Effector memory CD8-positive, alpha-beta T cell (primary cell): ENCODE measurements around the gene GRK1.
A peak's percentile ranks its signal among the peaks of the same experiment; 100 is the strongest.
"Not testable (repeated sequence)": the region's sequence is repeated elsewhere in the genome, so short reads cannot be mapped to it uniquely, and the experiment has no call there.

Source experiments
- ATAC-seq: fragments of 150-1000 bp; cut with Tn5 transposase; replicated peaks from 2 replicates; pipeline ENCODE4 v1.10.0; 2021; ENCODE audit warnings: mild to moderate bottlenecking, moderate library complexity
- DNase-seq, 3 experiments: peaks; one replicate each; pipeline ENCODE4 v3.0.0; 2021
- H3K27ac Mint-ChIP-seq, 2 donors: one replicate each; pipeline ENCODE4 v1.8.0; 2022; ENCODE audit warnings: mild to moderate bottlenecking in 2 of 2, mixed read lengths in 2 of 2, moderate library complexity in 2 of 2
- H3K27me3 Mint-ChIP-seq, 2 donors: one replicate each; pipeline ENCODE4 v1.8.0; 2022; ENCODE audit warnings: mixed read lengths in 2 of 2
- H3K36me3 Mint-ChIP-seq: one replicate; pipeline ENCODE4 v1.8.0; 2022; ENCODE audit warnings: mild to moderate bottlenecking, moderate library complexity, mixed read lengths; ENCODE audit not compliant: insufficient read depth
- H3K4me1 Mint-ChIP-seq, 2 donors: one replicate each; pipeline ENCODE4 v1.8.0; 2022; ENCODE audit warnings: low read depth in 2 of 2, mixed read lengths in 2 of 2
- H3K4me3 Mint-ChIP-seq, 2 donors: one replicate each; pipeline ENCODE4 v1.8.0; 2022; ENCODE audit warnings: mild to moderate bottlenecking in 2 of 2, mixed read lengths in 2 of 2, moderate library complexity in 2 of 2
- H3K9me3 Mint-ChIP-seq, 2 donors: one replicate each; pipeline ENCODE4 v1.8.0; 2022; ENCODE audit warnings: mixed read lengths in 2 of 2
- total RNA-seq, 9 experiments: gene quantifications; one replicate each; lab custom pipeline; 2026; lab: John Stamatoyannopoulos, UW

GRK1 gene
- total RNA-seq: 0 to 0.12 (median 0) reads per million in 9 experiments

DNA sequence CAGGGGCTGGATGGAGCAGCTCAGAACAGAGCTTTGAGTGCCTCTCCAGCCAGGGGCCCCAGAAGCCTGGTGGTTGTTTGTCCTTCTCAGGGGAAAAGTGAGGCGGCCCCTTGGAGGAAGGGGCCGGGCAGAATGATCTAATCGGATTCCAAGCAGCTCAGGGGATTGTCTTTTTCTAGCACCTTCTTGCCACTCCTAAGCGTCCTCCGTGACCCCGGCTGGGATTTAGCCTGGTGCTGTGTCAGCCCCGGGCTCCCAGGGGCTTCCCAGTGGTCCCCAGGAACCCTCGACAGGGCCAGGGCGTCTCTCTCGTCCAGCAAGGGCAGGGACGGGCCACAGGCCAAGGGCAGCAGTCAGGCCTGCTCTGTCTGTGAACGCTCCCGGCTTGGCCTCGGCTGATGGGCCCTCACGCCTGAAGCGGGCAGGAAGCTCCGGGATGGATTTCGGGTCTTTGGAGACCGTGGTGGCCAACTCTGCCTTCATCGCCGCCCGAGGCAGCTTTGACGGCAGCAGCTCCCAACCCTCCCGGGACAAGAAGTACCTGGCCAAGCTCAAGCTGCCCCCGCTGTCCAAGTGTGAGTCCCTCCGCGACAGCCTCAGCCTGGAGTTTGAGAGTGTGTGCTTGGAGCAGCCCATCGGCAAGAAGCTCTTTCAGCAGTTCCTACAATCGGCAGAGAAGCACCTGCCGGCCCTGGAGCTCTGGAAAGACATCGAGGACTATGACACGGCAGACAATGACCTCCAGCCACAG, at the start of gene GRK1:
Gene GRK1, plus strand, starts transcription at position 269 of the 751 bp plus-strand sequence. Its CDS starts 168 bp downstream, at position 437.
- no peak for DNase-seq
- peaks cover under 1 to 1% of the 10 kb centered on the region in 2 donors for H3K4me1 Mint-ChIP-seq
- no peak within 1 kb of the TSS for H3K27ac Mint-ChIP-seq
- H3K27me3 Mint-ChIP-seq: peaks cover 0 to 25% of the 10 kb centered on the region in 2 donors
- no peak within 1 kb of the TSS for H3K4me3 Mint-ChIP-seq
- ATAC-seq: no peak
- H3K36me3 Mint-ChIP-seq: peaks cover 1% of the 10 kb centered on the region
- H3K9me3 Mint-ChIP-seq: no peaks in the 10 kb centered on the region

GRCh38 chr13:113617961-113618360, 49.1 kb upstream of the GRK1 start:
- no peak for DNase-seq
- H3K36me3 Mint-ChIP-seq: peaks cover 12% of the 10 kb centered on the region
- H3K27ac Mint-ChIP-seq: peak overlapping the region in 1 of 2 donors; percentile 67
- no peaks in the 10 kb centered on the region for H3K9me3 Mint-ChIP-seq
- no peak overlapping the region for H3K4me3 Mint-ChIP-seq
- H3K4me1 Mint-ChIP-seq: peaks cover 0 to 8% of the 10 kb centered on the region in 2 donors
- no peaks in the 10 kb centered on the region for H3K27me3 Mint-ChIP-seq
- no peak for ATAC-seq

- no peaks in the 10 kb centered on the region for H3K9me3 Mint-ChIP-seq
- H3K27me3 Mint-ChIP-seq: no peaks in the 10 kb centered on the region
- peak overlapping the region in 1 of 2 donors; percentile 67 for H3K27ac Mint-ChIP-seq
- H3K4me3 Mint-ChIP-seq: no peak overlapping the region
- DNase-seq (no peak), ATAC-seq (no peak)
- peaks cover 0 to 8% of the 10 kb centered on the region in 2 donors for H3K4me1 Mint-ChIP-seq
- H3K36me3 Mint-ChIP-seq: peaks cover 12% of the 10 kb centered on the region
Observed at GRCh38 chr13:113618455-113618854, 48.6 kb upstream of the GRK1 start.

DNA sequence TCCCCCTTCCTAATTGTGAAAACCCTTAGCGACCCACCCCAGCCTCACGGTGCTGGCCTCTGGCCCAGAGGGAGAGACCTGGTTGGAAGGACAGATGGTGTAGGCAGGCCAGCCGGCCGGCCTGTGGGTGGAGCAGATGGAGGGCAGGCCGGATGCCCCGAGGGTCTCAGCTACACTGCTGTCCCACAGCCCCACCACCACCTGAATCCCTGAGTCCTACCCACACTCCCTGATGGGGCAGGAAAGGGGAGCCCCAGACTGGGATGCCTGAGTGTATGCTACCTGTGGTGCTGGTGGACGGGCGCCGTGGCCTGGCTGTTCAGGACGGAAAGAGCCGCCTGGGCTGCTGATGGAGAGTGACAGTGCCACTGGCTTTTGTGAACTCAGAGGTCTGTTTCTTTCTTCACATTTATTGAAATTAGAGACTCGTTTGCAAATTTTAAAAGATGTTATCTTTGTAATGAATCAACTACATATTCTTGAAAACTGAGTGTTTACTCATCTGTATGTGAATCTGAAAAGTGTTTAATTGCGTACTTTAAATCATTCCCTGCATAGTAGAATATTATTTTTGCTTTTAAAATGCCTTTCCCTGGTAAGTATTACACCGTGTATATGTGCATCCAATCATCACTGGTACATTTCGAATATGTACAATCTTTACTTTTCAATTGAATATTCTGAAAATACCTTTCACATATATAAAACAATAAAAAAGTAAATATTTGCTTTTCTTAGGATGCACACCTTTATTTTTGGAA, 46.8 kb upstream of the GRK1 start:
- Mint-ChIP-seq H3K27me3 (no peaks in the 10 kb centered on the region), H3K9me3 (no peaks in the 10 kb centered on the region), H3K36me3 (peaks cover 16% of the 10 kb centered on the region), H3K4me3 (no peak overlapping the region), H3K27ac (no peak overlapping the region), H3K4me1 (peaks cover 0 to 8% of the 10 kb centered on the region in 2 donors)
- ATAC-seq: no peak
- DNase-seq: no peak

DNA sequence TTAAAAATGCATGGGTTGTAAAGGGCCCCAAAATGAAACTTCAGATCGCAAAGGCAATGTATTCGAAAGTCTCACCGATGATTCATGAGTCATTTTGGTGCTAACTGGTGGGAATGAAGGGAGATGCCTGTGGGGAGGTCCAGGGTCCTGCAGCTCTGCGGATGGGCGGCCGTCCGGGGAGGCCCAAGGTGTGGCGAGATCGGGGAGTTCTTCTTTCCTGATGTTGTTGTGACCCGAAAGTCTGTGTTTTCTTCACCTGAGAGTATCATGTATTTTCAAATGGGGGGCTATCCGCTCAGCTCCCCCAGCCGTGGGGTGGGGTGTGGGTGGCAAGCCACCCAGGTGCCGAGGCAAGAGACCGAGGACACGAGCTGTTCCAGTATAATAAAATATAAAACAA, 46.0 kb upstream of the GRK1 start:
- H3K27me3 Mint-ChIP-seq: no peaks in the 10 kb centered on the region
- H3K27ac Mint-ChIP-seq: no peak overlapping the region
- no peak overlapping the region for H3K4me3 Mint-ChIP-seq
- DNase-seq (no peak), ATAC-seq (no peak)
- no peaks in the 10 kb centered on the region for H3K9me3 Mint-ChIP-seq
- peaks cover 14% of the 10 kb centered on the region for H3K36me3 Mint-ChIP-seq
- peaks cover 0 to 8% of the 10 kb centered on the region in 2 donors for H3K4me1 Mint-ChIP-seq

- H3K4me1 Mint-ChIP-seq, H3K27me3 Mint-ChIP-seq, DNase-seq, H3K9me3 Mint-ChIP-seq, ATAC-seq, H3K27ac Mint-ChIP-seq, H3K4me3 Mint-ChIP-seq: not testable (repeated sequence)
- H3K36me3 Mint-ChIP-seq: peaks cover 10% of the 10 kb centered on the region
Observed at GRCh38 chr13:113621498-113621897, 45.5 kb upstream of the GRK1 start.

DNA sequence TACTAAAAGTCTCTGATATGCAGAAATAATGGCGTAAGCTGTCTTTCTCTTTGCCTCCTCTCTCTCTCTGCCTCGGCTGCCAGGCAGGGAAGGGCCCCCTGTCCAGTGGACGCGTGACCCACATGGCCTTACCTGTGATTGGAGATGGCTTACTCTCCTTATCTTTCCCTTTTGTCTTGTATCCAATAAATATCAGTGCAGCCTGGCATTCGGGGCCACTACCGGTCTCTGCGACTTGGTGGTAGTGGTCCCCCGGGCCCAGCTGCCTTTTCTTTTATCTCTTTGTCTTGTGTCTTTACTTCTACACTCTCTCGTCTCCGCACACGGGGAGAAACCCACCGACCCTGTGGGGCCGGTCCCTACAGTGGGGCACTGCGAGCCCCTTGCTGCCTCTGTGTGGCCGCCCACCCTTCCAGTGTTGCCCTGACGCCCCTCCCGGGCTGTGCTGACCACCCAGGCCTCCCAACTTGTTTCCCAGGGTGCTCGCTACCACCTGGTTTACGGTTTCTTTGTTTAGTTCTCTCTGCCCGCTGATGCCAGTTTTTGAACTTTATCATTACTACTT, 45.0 kb upstream of the GRK1 start:
- not testable (repeated sequence) for DNase-seq, H3K9me3 Mint-ChIP-seq, H3K4me1 Mint-ChIP-seq, ATAC-seq, H3K4me3 Mint-ChIP-seq, H3K27me3 Mint-ChIP-seq
- peak overlapping the region in 1 of 2 donors; percentile 24 for H3K27ac Mint-ChIP-seq
- H3K36me3 Mint-ChIP-seq: peaks cover 11% of the 10 kb centered on the region

- H3K4me3 Mint-ChIP-seq: no peak overlapping the region
- no peak for DNase-seq
- peaks cover 13% of the 10 kb centered on the region for H3K36me3 Mint-ChIP-seq
- no peaks in the 10 kb centered on the region for H3K9me3 Mint-ChIP-seq
- no peak for ATAC-seq
- H3K27ac Mint-ChIP-seq: peak overlapping the region in 1 of 2 donors; percentile 51
- H3K27me3 Mint-ChIP-seq: no peaks in the 10 kb centered on the region
- H3K4me1 Mint-ChIP-seq: peaks cover 0 to 5% of the 10 kb centered on the region in 2 donors
Observed at GRCh38 chr13:113622791-113623490, 44.1 kb upstream of the GRK1 start.

- peaks cover 12% of the 10 kb centered on the region for H3K36me3 Mint-ChIP-seq
Observed at GRCh38 chr13:113623491-113624234, 43.4 kb upstream of the GRK1 start.

GRCh38 chr13:113624235-113624587, 42.8 kb upstream of the GRK1 start:
- H3K9me3 Mint-ChIP-seq: no peaks in the 10 kb centered on the region
- no peak for ATAC-seq
- H3K4me3 Mint-ChIP-seq: no peak overlapping the region
- H3K4me1 Mint-ChIP-seq: peaks cover 0 to 4% of the 10 kb centered on the region in 2 donors
- H3K27ac Mint-ChIP-seq: no peak overlapping the region
- DNase-seq: no peak
- H3K27me3 Mint-ChIP-seq: no peaks in the 10 kb centered on the region
- H3K36me3 Mint-ChIP-seq: peaks cover 11% of the 10 kb centered on the region

More at GRCh38 chr13:113623491-113624234, 43.4 kb upstream of the GRK1 start:
- no peaks in the 10 kb centered on the region for H3K9me3 Mint-ChIP-seq
- H3K27ac Mint-ChIP-seq: peak overlapping the region in 1 of 2 donors; percentile 51
- ATAC-seq (no peak), DNase-seq (no peak)
- peaks cover under 1 to 2% of the 10 kb centered on the region in 2 donors for H3K4me1 Mint-ChIP-seq
- no peaks in the 10 kb centered on the region for H3K27me3 Mint-ChIP-seq
- no peak overlapping the region for H3K4me3 Mint-ChIP-seq

DNA sequence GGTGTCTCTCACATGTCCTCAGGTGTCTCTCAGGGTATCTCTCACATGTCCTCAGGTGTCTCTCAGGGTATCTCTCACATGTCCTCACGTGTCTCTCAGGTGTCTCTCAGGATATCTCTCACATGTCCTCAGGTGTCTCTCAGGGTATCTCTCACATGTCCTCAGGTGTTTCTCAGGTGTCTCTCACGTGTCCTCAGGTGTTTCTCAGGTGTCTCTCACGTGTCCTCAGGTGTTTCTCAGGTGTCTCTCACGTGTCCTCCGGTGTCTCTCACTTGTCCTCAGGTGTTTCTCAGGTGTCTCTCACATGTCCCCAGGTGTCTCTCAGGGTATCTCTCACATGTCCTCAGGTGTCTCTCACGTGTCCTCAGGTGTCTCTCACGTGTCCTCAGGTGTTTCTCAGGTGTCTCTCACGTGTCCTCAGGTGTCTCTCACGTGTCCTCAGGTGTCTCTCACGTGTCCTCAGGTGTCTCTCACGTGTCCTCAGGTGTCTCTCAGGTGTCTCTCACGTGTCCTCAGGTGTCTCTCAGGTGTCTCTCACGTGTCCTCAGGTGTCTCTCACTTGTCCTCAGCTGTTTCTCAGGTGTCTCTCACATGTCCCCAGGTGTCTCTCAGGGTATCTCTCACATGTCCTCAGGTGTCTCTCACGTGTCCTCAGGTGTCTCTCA, 42.2 kb upstream of the GRK1 start:
- not testable (repeated sequence) for H3K4me3 Mint-ChIP-seq, H3K4me1 Mint-ChIP-seq, H3K36me3 Mint-ChIP-seq, DNase-seq, ATAC-seq, H3K27ac Mint-ChIP-seq, H3K9me3 Mint-ChIP-seq, H3K27me3 Mint-ChIP-seq

- peaks cover 7% of the 10 kb centered on the region for H3K36me3 Mint-ChIP-seq
- no peaks in the 10 kb centered on the region for H3K9me3 Mint-ChIP-seq
- ATAC-seq (no peak), DNase-seq (no peak)
- peaks cover 0 to 4% of the 10 kb centered on the region in 2 donors for H3K4me1 Mint-ChIP-seq
- H3K4me3 Mint-ChIP-seq: no peak overlapping the region
- peak overlapping the region in 1 of 2 donors; percentile 32 for H3K27ac Mint-ChIP-seq
- H3K27me3 Mint-ChIP-seq: no peaks in the 10 kb centered on the region
Observed at GRCh38 chr13:113625965-113626721, 40.9 kb upstream of the GRK1 start.
